Breast epithelium (tissue), 3 donors: ENCODE data around the gene TPSB2.

ENCODE experiments used
- CTCF ChIP-seq, 3 donors: fragments of 450-650 bp; IDR thresholded peaks; one replicate each; pipeline ENCODE4 v1.5.1; 2016 to 2017; ENCODE audit warnings: antibody characterized with exemption in 3 of 3, mild to moderate bottlenecking in 3 of 3, moderate library complexity in 3 of 3
- POLR2A ChIP-seq: fragments of 450-650 bp; IDR thresholded peaks from one replicate; pipeline ENCODE4 v1.6.1; 2016; ENCODE audit warnings: antibody characterized with exemption, mild to moderate bottlenecking, moderate library complexity
- POLR2AphosphoS5 ChIP-seq, 3 donors: sonication (generic); formaldehyde crosslinking; IDR thresholded peaks; one replicate each; pipeline ENCODE4 v1.6.1; 2017; ENCODE audit warnings: antibody characterized with exemption in 3 of 3

DNA sequence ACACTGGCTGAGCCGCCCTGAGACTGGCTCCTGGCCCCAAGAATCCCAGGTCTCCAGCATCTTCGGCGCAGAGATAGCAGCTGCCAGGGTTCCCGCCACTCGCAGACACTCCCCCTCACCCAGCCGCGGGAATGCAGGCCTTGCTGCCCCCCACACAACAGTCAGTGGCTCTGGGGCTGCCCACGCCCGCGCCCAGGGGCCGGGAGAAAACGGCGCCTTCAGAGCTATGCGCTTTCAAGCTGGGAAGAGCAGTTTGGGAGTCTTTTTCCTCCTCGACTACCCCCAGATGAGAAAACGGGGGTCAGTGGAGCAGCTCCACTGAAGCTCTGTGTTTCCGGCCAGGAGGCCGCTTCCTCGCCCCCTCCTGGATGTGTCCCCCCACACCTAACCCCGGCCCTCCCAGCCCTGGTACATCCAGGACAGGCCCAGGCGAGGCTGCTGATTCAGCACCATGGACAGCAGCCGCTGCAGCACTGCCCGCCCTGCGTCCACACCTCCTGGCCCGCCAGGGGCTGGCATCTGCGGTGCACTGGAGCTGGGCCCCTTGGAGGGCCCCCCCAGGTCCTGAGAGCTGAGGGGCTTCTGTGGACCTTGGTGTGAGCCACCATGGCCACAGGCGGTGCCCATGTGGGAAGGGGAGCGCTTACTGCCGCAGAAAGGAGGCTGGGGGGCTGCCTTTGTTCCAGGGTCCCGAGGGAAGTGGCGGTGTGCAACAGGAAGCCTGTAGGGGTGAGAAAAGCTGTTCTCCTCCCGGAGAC lies 41.4 kb downstream of the TPSB2 start:
- TF ChIP-seq CTCF (IDR thresholded peaks at IDR 0.05) (no peak), POLR2A (no peak), POLR2AphosphoS5 (IDR thresholded peaks at IDR 0.05) (no peak)
